GM21447 (cell line): Measurements from ENCODE around the gene C2.
"Not testable (repeated sequence)": the region's sequence is repeated elsewhere in the genome, so short reads cannot be mapped to it uniquely, and the experiment has no call there.

Experiments
- ATAC-seq: cut with Tn5 transposase; IDR thresholded peaks from one replicate; pipeline ENCODE4 v1.9.1; 2021; ENCODE audit not compliant: unreplicated experiment

C2 gene

GRCh38 chr6:31920811-31921210, 6.7 kb upstream of the C2 start:
- no peak for ATAC-seq

GRCh38 chr6:31922942-31923341, 4.6 kb upstream of the C2 start:
- no peak for ATAC-seq

GRCh38 chr6:31927863-31928671, 550 bp downstream of the C2 start:
- no peak for ATAC-seq

- no peak for ATAC-seq
These were observed 1.1 kb downstream of the C2 start for GRCh38 chr6:31928672-31928939.

GRCh38 chr6:31930962-31931361, 3.4 kb downstream of the C2 start:
- no peak for ATAC-seq

GRCh38 chr6:31932137-31932536, 4.6 kb downstream of the C2 start:
- ATAC-seq: not testable (repeated sequence)

- no peak for ATAC-seq
These were observed 6.0 kb downstream of the C2 start for GRCh38 chr6:31933537-31933936.

- no peak for ATAC-seq
These were observed 7.5 kb downstream of the C2 start for GRCh38 chr6:31935021-31935420.

- no peak for ATAC-seq
These were observed 8.3 kb downstream of the C2 start for GRCh38 chr6:31935823-31936222.

GRCh38 chr6:31940256-31940664, 12.7 kb downstream of the C2 start:
- ATAC-seq: no peak

GRCh38 chr6:31943742-31944141, 16.2 kb downstream of the C2 start:
- ATAC-seq: no peak

GRCh38 chr6:31945154-31945506, 17.6 kb downstream of the C2 start:
- ATAC-seq: no peak

- ATAC-seq: no peak
These were observed 18.2 kb downstream of the C2 start, which contains the start of gene CFB for GRCh38 chr6:31945507-31946369. TSS of gene CFB (plus strand) at chr6:31946095. CDS start at chr6:31946222, 127 bp downstream.

- no peak for ATAC-seq
These were observed 18.9 kb downstream of the C2 start for GRCh38 chr6:31946370-31946885.

- ATAC-seq: no peak
These were observed 19.7 kb downstream of the C2 start for GRCh38 chr6:31947070-31947675.

GRCh38 chr6:31947864-31948263, 20.3 kb downstream of the C2 start:
- no peak for ATAC-seq

GRCh38 chr6:31948306-31948705, 20.8 kb downstream of the C2 start:
- ATAC-seq: no peak

- no peak for ATAC-seq
These were observed 21.4 kb downstream of the C2 start for GRCh38 chr6:31948753-31949413.

GRCh38 chr6:31949926-31950548, 22.5 kb downstream of the C2 start:
- ATAC-seq: no peak

GRCh38 chr6:31952140-31952805, 24.8 kb downstream of the C2 start:
- no peak for ATAC-seq
